ENCODE results near the gene TPRN. TPM values are rescaled to one million over a fixed set of nuclear protein-coding genes. Genes with fewer than 3 reads are reported as not detected.

Gene TPRN
- total and polyA plus RNA-seq, 2 donors: 2.7 to 6.2 TPM

GRCh38 chr9:137220317-137221094, 20.0 kb upstream of the TPRN start:
- peaks cover 19 to 37% of the 10 kb centered on the region in 2 donors for H3K27me3 ChIP-seq (ENCODE audit: control insufficient read depth in 2 of 2, insufficient read depth in 1 of 2, low read length in 1 of 2)
- peaks cover 14 to 17% of the 10 kb centered on the region in 2 donors for H3K4me1 ChIP-seq (ENCODE audit: control insufficient read depth in 2 of 2, insufficient read depth in 2 of 2, low read length in 2 of 2)
- H3K27ac ChIP-seq (ENCODE audit: low read depth in 1 of 2, low read length in 1 of 2): no peak overlapping the region
- H3K36me3 ChIP-seq (ENCODE audit: control insufficient read depth in 2 of 2, insufficient read depth in 2 of 2, low read length in 1 of 2): peaks cover 8 to 17% of the 10 kb centered on the region in 2 donors
- DNase-seq (ENCODE audit: low read depth in 6 of 9, low spot score in 9 of 9): no peak
- WGBS: 97% methylated on average over 52 of the region's 52 CpGs
- H3K4me3 ChIP-seq (ENCODE audit: low read length in 2 of 2): no peak overlapping the region
- H3K9me3 ChIP-seq (ENCODE audit: control insufficient read depth in 2 of 2, insufficient read depth in 1 of 2, low read length in 1 of 2): no peaks in the 10 kb centered on the region

GRCh38 chr9:137219757-137220316, 19.3 kb upstream of the TPRN start:
- DNase-seq (ENCODE audit: low read depth in 6 of 9, low spot score in 9 of 9): no peak
- WGBS: 98% methylated on average over 10 of the region's 10 CpGs
- H3K4me1 ChIP-seq (ENCODE audit: control insufficient read depth in 2 of 2, insufficient read depth in 2 of 2, low read length in 2 of 2): peaks cover 14 to 17% of the 10 kb centered on the region in 2 donors
- H3K27ac ChIP-seq (ENCODE audit: low read depth in 1 of 2, low read length in 1 of 2): no peak overlapping the region
- H3K27me3 ChIP-seq (ENCODE audit: control insufficient read depth in 2 of 2, insufficient read depth in 1 of 2, low read length in 1 of 2): peaks cover 19 to 32% of the 10 kb centered on the region in 2 donors
- H3K9me3 ChIP-seq (ENCODE audit: control insufficient read depth in 2 of 2, insufficient read depth in 1 of 2, low read length in 1 of 2): no peaks in the 10 kb centered on the region
- H3K36me3 ChIP-seq (ENCODE audit: control insufficient read depth in 2 of 2, insufficient read depth in 2 of 2, low read length in 1 of 2): peaks cover 10 to 24% of the 10 kb centered on the region in 2 donors
- no peak overlapping the region for H3K4me3 ChIP-seq (ENCODE audit: low read length in 2 of 2)

- no peak overlapping the region for H3K4me3 ChIP-seq (ENCODE audit: low read length in 2 of 2)
- H3K4me1 ChIP-seq (ENCODE audit: control insufficient read depth in 2 of 2, insufficient read depth in 2 of 2, low read length in 2 of 2): peaks cover 10 to 14% of the 10 kb centered on the region in 2 donors
- no peak overlapping the region for H3K27ac ChIP-seq (ENCODE audit: low read depth in 1 of 2, low read length in 1 of 2)
- H3K9me3 ChIP-seq (ENCODE audit: control insufficient read depth in 2 of 2, insufficient read depth in 1 of 2, low read length in 1 of 2): no peaks in the 10 kb centered on the region
- 95% methylated on average over 12 of the region's 12 CpGs for WGBS
- peaks cover 19 to 32% of the 10 kb centered on the region in 2 donors for H3K27me3 ChIP-seq (ENCODE audit: control insufficient read depth in 2 of 2, insufficient read depth in 1 of 2, low read length in 1 of 2)
- DNase-seq (ENCODE audit: low read depth in 6 of 9, low spot score in 9 of 9): no peak
- peaks cover 20 to 30% of the 10 kb centered on the region in 2 donors for H3K36me3 ChIP-seq (ENCODE audit: control insufficient read depth in 2 of 2, insufficient read depth in 2 of 2, low read length in 1 of 2)
Observed at GRCh38 chr9:137218754-137219271, 18.3 kb upstream of the TPRN start.

GRCh38 chr9:137218212-137218753, 17.7 kb upstream of the TPRN start:
- Histone ChIP-seq H3K4me1 (ENCODE audit: control insufficient read depth in 2 of 2, insufficient read depth in 2 of 2, low read length in 2 of 2) (peaks cover 7 to 14% of the 10 kb centered on the region in 2 donors), H3K36me3 (ENCODE audit: control insufficient read depth in 2 of 2, insufficient read depth in 2 of 2, low read length in 1 of 2) (peaks cover 23 to 31% of the 10 kb centered on the region in 2 donors), H3K4me3 (ENCODE audit: low read length in 2 of 2) (no peak overlapping the region), H3K27me3 (ENCODE audit: control insufficient read depth in 2 of 2, insufficient read depth in 1 of 2, low read length in 1 of 2) (peaks cover 19 to 32% of the 10 kb centered on the region in 2 donors), H3K27ac (ENCODE audit: low read depth in 1 of 2, low read length in 1 of 2) (no peak overlapping the region), H3K9me3 (ENCODE audit: control insufficient read depth in 2 of 2, insufficient read depth in 1 of 2, low read length in 1 of 2) (no peaks in the 10 kb centered on the region)
- no peak for DNase-seq (ENCODE audit: low read depth in 6 of 9, low spot score in 9 of 9)
- WGBS: 97% methylated on average over 30 of the region's 30 CpGs

GRCh38 chr9:137217276-137218211, 17.0 kb upstream of the TPRN start:
- Histone ChIP-seq H3K9me3 (ENCODE audit: control insufficient read depth in 2 of 2, insufficient read depth in 1 of 2, low read length in 1 of 2) (no peaks in the 10 kb centered on the region), H3K27me3 (ENCODE audit: control insufficient read depth in 2 of 2, insufficient read depth in 1 of 2, low read length in 1 of 2) (peaks cover 16 to 26% of the 10 kb centered on the region in 2 donors), H3K36me3 (ENCODE audit: control insufficient read depth in 2 of 2, insufficient read depth in 2 of 2, low read length in 1 of 2) (peaks cover 23 to 38% of the 10 kb centered on the region in 2 donors), H3K4me1 (ENCODE audit: control insufficient read depth in 2 of 2, insufficient read depth in 2 of 2, low read length in 2 of 2) (peaks cover under 1 to 10% of the 10 kb centered on the region in 2 donors), H3K27ac (ENCODE audit: low read depth in 1 of 2, low read length in 1 of 2) (peak overlapping the region in 1 of 2 donors; percentile 46), H3K4me3 (ENCODE audit: low read length in 2 of 2) (no peak overlapping the region)
- 91% methylated on average over 36 of the region's 36 CpGs for WGBS
- DNase-seq (ENCODE audit: low read depth in 6 of 9, low spot score in 9 of 9): no peak

- Histone ChIP-seq H3K4me1 (ENCODE audit: control insufficient read depth in 2 of 2, insufficient read depth in 2 of 2, low read length in 2 of 2) (no peaks in the 10 kb centered on the region), H3K4me3 (ENCODE audit: low read length in 2 of 2) (no peak overlapping the region), H3K27me3 (ENCODE audit: control insufficient read depth in 2 of 2, insufficient read depth in 1 of 2, low read length in 1 of 2) (peaks cover 4 to 17% of the 10 kb centered on the region in 2 donors), H3K9me3 (ENCODE audit: control insufficient read depth in 2 of 2, insufficient read depth in 1 of 2, low read length in 1 of 2) (no peaks in the 10 kb centered on the region), H3K27ac (ENCODE audit: low read depth in 1 of 2, low read length in 1 of 2) (peak overlapping the region in 1 of 2 donors; percentile 52), H3K36me3 (ENCODE audit: control insufficient read depth in 2 of 2, insufficient read depth in 2 of 2, low read length in 1 of 2) (peaks cover 23 to 40% of the 10 kb centered on the region in 2 donors)
- no peak for DNase-seq (ENCODE audit: low read depth in 6 of 9, low spot score in 9 of 9)
- 97% methylated on average over 30 of the region's 30 CpGs for WGBS
Observed at GRCh38 chr9:137216188-137216965, 15.8 kb upstream of the TPRN start.

GRCh38 chr9:137215196-137215986, 14.8 kb upstream of the TPRN start:
- no peaks in the 10 kb centered on the region for H3K4me1 ChIP-seq (ENCODE audit: control insufficient read depth in 2 of 2, insufficient read depth in 2 of 2, low read length in 2 of 2)
- WGBS: 98% methylated on average over 22 of the region's 22 CpGs
- no peaks in the 10 kb centered on the region for H3K9me3 ChIP-seq (ENCODE audit: control insufficient read depth in 2 of 2, insufficient read depth in 1 of 2, low read length in 1 of 2)
- H3K36me3 ChIP-seq (ENCODE audit: control insufficient read depth in 2 of 2, insufficient read depth in 2 of 2, low read length in 1 of 2): peaks cover 23 to 40% of the 10 kb centered on the region in 2 donors
- peaks cover 0 to 7% of the 10 kb centered on the region in 2 donors for H3K27me3 ChIP-seq (ENCODE audit: control insufficient read depth in 2 of 2, insufficient read depth in 1 of 2, low read length in 1 of 2)
- H3K4me3 ChIP-seq (ENCODE audit: low read length in 2 of 2): no peak overlapping the region
- no peak overlapping the region for H3K27ac ChIP-seq (ENCODE audit: low read depth in 1 of 2, low read length in 1 of 2)
- DNase-seq (ENCODE audit: low read depth in 6 of 9, low spot score in 9 of 9): no peak

All from thymus (tissue), 11 donors.